GM19372 (cell line): Measurements from ENCODE around the gene POLE4.

Experiments
- ATAC-seq: cut with Tn5 transposase; IDR thresholded peaks from one replicate; pipeline ENCODE4 v1.9.1; 2021; ENCODE audit warnings: mild to moderate bottlenecking, low read depth, moderate library complexity; ENCODE audit not compliant: unreplicated experiment

POLE4 gene

DNA sequence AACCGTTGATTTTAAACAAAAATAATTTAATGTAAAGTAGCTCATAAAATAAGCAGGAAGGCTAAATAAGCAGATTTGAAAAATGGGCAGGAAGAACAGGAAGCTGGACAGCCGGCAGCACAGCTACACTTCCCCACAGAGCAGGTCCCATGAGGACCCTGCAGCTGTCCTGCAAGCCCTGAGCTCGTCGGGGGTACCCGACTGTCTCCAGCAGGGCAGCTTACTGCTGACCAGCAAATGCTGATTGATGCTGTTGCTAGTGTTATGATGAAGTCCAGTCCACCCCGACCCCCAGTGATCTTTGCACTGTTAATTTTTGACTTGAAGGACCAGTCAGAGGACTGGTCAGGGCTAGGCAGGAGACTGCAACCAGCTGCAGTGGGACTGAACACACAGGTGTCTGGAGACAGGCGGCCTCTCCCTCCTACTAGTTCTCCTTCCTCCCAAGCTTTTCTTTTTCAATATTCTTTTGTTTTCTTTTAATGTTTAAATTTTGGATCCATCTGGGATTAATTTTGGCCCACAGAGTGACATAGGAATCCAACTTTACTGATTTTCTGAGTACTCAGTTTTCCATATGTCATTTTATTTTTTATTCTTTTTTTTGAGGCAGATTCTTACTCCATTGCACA, 27.7 kb downstream of the POLE4 start:
- ATAC-seq: no peak

DNA sequence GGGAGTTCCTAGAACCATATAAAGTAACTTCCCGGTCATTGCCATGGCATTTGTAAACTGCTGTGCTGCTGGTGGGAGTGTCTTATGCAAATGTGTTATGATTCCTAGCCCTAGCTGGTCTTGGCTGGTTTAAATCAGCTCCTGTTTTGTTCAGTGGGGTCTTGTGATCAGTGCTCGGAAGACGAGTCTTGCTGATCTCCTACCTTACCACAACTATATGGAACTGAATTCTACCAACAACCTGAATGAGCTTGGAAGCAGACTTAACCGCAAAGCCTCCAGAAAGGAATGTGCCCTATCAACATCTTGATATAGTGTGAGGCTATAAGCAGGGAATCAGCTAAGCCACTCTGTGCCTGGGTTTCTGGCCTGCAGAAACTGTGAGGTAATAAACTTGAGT, 33.5 kb downstream of the POLE4 start:
- ATAC-seq: no peak

DNA sequence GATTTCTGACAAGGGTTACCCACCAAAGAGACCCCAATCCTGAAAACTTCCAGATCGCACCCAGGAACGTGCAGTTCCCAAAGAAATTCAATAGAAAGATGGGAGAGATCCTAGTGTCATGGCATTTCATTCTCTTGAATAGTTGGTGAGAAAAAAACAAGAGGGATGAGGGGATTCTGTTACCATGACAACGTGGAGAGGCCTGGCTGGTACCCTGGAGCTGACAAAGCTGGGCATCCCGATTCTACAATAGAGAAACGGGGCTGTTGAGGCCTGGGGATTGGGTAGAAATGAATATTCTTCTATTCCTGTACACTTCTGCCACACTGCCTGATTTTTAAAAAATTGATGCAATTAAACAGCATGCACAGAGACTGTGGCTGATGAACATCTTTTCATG, 41.0 kb downstream of the POLE4 start:
- no peak for ATAC-seq

DNA sequence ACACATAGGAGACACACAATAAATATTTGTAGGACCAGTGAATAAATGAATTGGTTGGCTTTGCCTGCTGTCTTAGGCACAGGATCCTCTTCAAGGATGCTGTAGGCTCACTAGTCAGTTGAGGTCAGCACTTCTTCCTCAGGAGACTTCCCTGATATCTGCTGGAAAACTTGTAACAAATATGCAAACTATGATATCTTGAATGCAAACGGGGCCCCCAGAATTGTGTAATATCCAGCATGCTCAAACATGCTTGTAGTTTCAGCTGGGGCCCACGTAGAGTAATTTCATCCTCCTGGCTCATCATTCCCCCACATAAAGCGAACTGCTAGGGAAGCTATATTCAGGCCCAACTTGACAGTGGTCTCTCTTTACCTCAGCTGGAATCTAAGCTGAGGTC, 43.6 kb downstream of the POLE4 start:
- no peak for ATAC-seq

DNA sequence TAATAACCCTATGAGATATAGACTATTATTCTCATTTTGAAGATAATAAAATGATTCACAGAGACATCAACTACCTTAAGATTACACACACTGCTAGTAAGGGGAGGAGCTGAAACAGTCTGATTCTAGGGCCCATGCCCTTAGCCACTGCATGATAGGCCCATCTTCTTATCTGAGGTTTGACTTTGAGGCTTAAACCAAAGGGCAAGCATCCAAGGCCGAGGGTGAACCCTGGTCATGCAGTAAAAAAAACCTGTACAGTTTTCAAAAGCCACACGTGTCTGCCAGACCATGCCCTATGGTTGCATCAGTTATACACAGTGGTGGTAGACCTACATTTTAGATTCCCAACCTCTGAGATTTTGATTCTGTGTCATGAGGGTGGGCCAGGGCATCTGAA, 44.8 kb downstream of the POLE4 start:
- ATAC-seq: no peak

DNA sequence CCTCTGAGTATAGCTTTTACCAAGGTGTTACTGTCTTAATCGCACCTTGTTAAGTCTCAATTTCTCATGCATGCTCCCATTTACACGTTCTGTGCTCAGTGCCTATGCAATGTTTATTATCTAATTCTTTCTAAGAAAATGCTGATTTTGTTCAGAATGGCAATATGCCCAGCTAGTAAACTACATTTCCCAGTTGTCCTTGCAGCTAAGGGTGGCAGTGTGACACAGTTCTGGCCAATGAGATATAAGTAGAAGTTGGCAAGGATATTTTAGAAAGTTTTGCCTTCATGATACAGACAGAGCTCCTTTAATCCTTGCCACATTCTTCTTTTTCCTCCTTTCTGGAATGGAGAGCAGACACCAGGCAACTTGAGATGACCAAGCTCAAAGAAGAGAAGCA, 45.3 kb downstream of the POLE4 start:
- ATAC-seq: no peak

DNA sequence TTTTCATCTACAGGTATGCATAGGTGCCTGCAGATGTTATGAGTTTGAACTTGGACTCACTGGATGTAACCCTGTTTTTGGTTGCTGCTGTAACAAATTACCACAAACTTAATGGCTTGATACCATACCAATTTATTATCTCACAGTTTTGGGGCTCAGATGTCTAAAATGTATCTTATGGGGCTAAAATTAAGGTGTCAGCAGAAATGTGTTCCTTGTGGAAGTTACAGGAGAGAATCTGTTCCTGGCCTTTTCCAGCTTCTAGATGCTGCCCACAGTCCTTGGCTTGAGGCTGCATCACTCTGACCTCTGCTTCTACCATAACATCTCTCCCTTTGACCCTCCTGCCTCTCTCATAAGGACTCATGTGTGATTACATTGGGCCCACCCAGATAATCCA, 47.6 kb downstream of the POLE4 start:
- no peak for ATAC-seq

DNA sequence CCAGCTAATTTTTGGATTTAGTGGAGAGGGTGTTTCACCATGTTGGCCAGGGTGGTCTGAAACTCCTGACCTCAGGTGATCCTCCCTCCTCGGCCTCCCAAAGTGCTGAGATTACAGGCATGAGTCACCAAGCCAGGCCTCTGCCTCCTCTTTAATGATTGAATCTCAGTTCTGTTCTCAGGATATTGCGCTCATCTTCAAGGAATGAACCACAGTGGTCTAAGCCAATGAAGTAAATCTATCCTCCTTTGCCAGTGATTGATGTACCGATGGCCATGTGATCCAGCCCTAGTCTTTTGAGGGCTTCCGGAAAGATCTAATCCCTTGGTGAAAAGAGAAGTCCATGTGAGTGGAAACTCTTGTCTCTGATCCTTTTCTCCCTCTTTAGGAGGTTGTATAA, 48.6 kb downstream of the POLE4 start:
- ATAC-seq: no peak

DNA sequence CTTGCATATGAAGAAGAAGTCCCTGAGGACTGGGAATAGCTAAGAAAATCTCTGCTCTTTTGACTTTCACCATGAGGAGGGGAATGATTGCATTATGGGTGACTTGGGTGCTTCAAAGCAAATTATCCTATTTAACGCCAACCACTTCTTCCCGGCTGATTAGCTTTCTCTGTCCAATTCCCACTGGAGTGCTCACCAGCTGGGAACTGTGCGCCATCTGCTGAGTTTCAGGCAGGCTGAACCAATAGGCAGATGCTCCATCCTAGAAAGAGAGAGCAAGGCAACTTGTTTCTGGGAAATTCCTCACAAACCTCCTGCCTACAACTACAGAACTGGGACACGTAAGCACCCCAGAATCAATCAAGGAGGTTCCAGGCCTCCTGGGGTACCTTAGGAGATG, 49.4 kb downstream of the POLE4 start:
- no peak for ATAC-seq

DNA sequence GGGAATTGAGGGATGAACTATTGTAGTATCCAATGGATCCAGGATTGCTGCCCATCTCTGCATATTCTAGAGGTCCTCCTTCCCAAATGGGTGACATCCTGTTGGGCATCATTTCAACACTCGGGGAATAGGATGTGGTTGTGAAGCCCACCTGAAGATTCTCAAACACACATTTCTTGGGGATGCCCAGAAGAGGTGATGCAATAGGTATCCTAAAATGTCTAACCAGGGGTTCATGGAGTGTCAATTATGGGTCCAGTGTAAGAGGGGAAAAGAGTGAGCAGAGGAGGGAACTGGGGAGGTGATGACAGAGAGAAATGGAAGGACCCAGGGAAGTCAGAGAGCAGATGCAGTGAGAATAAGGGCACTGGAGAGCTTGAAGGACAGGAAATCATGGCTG, 52.1 kb downstream of the POLE4 start:
- no peak for ATAC-seq

DNA sequence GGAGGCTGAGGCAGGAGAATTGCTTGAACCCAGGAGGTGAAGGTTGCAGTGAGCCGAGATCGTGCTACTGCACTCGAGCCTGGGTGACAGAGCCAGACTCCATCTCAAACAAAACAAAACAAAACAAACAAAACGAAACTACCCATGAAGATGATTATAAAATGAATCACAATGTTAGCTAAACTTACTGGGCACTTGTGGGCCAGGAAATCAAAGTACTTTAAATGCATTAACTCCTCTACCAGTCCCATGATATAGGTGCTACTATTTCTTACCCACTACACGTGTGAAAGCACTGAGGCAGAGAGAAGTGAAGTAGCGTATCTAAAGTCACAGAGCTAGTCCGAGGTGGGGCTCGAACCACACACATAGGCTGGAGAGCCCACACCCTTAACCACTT, 53.6 kb downstream of the POLE4 start:
- ATAC-seq: no peak

DNA sequence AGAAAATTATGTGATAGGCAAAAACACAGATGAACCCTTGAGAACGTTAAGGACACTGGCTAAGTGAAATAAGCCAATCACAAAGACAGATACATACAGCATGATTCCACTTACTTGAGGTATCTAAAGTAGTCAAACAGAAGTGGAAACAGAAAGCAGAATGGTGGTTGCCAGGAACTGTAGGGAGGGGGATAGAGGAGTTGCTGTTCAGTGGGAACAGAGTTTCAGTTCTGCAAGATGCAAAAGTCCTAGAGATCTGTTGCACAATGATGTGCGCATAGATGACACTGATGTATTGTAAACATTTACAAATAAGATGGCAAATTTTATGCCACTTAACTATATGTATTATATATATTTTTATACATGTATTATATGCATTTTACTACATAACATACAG, 59.7 kb downstream of the POLE4 start:
- ATAC-seq: no peak
